Vagina (tissue), 2 donors: ENCODE results near the gene OR2F2. TPM values are rescaled to one million over a fixed set of nuclear protein-coding genes. Genes with fewer than 3 reads are reported as not detected.

Experiments
- DNase-seq, 2 donors: peaks; one replicate each; pipeline ENCODE4 v3.0.0-alpha.2; 2017; ENCODE audit errors: extremely low spot score in 2 of 2
- H3K27ac ChIP-seq: fragments of 200-600 bp; sonication (generic); one replicate; pipeline ENCODE4 v1.5.1; 2019
- H3K27me3 ChIP-seq: fragments of 200-600 bp; sonication (generic); one replicate; pipeline ENCODE4 v1.5.1; 2019
- H3K36me3 ChIP-seq, 2 donors: fragments of 200-600 bp; sonication (generic); one replicate each; pipeline ENCODE4 v1.5.1; 2017 to 2019
- H3K4me1 ChIP-seq: fragments of 200-600 bp; sonication (generic); one replicate; pipeline ENCODE4 v1.5.1; 2019
- H3K4me3 ChIP-seq, 2 donors: fragments of 200-600 bp; sonication (generic); 1 replicate in 1 of 2; 2 replicates in 1 of 2; pipeline ENCODE4 v1.5.1; 2016 to 2019
- H3K9me3 ChIP-seq: fragments of 200-600 bp; sonication (generic); one replicate; pipeline ENCODE4 v1.5.1; 2019
- POLR2A ChIP-seq, 2 donors: fragments of 450-650 bp; IDR thresholded peaks; one replicate each; pipeline ENCODE4 v1.6.1; 2017; ENCODE audit warnings: antibody characterized with exemption in 2 of 2, mild to moderate bottlenecking in 2 of 2, moderate library complexity in 2 of 2
- POLR2AphosphoS5 ChIP-seq, 2 donors: sonication (generic); formaldehyde crosslinking; IDR thresholded peaks; one replicate each; pipeline ENCODE4 v1.9.0; 2017; ENCODE audit warnings: antibody characterized with exemption in 2 of 2, mild to moderate bottlenecking in 2 of 2, low read depth in 1 of 2; ENCODE audit not compliant: insufficient read depth in 1 of 2
- intact Hi-C: fragments of 100-400 bp; cut with DNase I; formaldehyde crosslinking; loops from one replicate; pipeline ENCODE4 v1.15.1; 2023
- total RNA-seq: library from RNA; depleted of rRNA; stranded (reverse); fragments of >200 nt; gene quantifications from one replicate; pipeline ENCODE4 v1.2.3, GENCODE V29; 2016
- TF ChIP-seq, protein P1 (sequence below), 3 experiments: fragments of 450-650 bp in 2 of 3; fragments of 200-600 bp in 1 of 3; sonication (generic) in 1 of 3; IDR thresholded peaks; one replicate each; pipeline ENCODE4 v1.5.1; 2017 to 2019; ENCODE audit warnings: antibody characterized with exemption in 3 of 3, mild to moderate bottlenecking in 2 of 3, moderate library complexity in 2 of 3

Gene OR2F2
- total RNA-seq, 1 donor from 2014 or later: not detected

DNA sequence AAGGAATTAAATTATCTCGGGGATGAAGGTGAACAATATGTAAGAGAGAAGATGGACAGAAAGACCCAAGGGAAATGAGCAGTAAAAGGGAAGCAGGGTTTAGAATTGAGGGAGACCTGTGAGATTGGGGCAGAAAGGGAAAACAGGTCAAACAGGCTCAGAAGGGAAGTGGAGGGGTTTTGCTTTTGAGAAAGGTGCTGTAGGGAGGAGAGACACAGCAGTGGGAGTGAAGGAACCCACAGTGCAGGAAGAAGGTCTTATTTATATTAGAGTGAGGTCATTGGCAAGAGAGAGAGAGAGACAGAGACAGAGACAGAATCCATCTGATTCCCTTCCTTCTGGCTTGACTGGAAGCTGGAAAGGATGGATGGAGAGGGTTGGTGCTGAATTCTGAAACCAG lies 29.5 kb upstream of the OR2F2 start:
- H3K27me3 ChIP-seq: no peaks in the 10 kb centered on the region
- H3K4me1 ChIP-seq: peaks cover 8% of the 10 kb centered on the region
- H3K4me3 ChIP-seq: no peak overlapping the region
- H3K27ac ChIP-seq: peak overlapping the region; percentile 56
- H3K9me3 ChIP-seq: no peaks in the 10 kb centered on the region
- intact Hi-C loops: no loop called here
- TF ChIP-seq POLR2A (IDR thresholded peaks at IDR 0.05): no peak
- TF ChIP-seq, protein P1, sequence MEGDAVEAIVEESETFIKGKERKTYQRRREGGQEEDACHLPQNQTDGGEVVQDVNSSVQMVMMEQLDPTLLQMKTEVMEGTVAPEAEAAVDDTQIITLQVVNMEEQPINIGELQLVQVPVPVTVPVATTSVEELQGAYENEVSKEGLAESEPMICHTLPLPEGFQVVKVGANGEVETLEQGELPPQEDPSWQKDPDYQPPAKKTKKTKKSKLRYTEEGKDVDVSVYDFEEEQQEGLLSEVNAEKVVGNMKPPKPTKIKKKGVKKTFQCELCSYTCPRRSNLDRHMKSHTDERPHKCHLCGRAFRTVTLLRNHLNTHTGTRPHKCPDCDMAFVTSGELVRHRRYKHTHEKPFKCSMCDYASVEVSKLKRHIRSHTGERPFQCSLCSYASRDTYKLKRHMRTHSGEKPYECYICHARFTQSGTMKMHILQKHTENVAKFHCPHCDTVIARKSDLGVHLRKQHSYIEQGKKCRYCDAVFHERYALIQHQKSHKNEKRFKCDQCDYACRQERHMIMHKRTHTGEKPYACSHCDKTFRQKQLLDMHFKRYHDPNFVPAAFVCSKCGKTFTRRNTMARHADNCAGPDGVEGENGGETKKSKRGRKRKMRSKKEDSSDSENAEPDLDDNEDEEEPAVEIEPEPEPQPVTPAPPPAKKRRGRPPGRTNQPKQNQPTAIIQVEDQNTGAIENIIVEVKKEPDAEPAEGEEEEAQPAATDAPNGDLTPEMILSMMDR (IDR thresholded peaks at IDR 0.05): no peak
- TF ChIP-seq POLR2AphosphoS5 (IDR thresholded peaks at IDR 0.05; ENCODE audit: insufficient read depth in 1 of 2, low read depth in 1 of 2): no peak
- no peak for DNase-seq
- no peaks in the 10 kb centered on the region for H3K36me3 ChIP-seq

DNA sequence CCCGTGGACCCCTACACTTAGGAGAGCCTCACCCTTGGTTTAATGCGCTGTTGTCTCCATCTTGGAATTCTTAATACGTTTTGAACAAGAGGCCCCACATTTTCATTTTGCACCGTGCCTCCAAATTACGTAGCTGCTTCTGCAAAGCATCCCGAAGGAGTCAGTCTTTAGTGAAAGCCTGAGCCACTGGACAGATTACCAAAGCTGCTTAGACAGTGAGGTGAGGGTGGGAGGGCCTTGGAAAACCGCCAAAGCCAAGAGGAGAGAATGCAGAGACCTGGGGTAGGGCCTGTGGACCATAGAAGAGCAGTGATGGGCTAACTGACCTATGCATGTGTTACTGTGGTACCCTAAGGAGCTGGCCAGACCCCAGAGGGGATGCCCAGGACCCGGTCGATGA lies 28.9 kb upstream of the OR2F2 start:
- intact Hi-C loops: no loop called here
- Histone ChIP-seq H3K4me1 (peaks cover 1% of the 10 kb centered on the region), H3K27me3 (no peaks in the 10 kb centered on the region), H3K9me3 (no peaks in the 10 kb centered on the region), H3K4me3 (no peak overlapping the region), H3K27ac (peak overlapping the region; percentile 56), H3K36me3 (no peaks in the 10 kb centered on the region)
- DNase-seq: no peak
- TF ChIP-seq POLR2A (IDR thresholded peaks at IDR 0.05) (no peak), POLR2AphosphoS5 (IDR thresholded peaks at IDR 0.05; ENCODE audit: insufficient read depth in 1 of 2, low read depth in 1 of 2) (no peak)
- TF ChIP-seq, protein P1 (IDR thresholded peaks at IDR 0.05): no peak

DNA sequence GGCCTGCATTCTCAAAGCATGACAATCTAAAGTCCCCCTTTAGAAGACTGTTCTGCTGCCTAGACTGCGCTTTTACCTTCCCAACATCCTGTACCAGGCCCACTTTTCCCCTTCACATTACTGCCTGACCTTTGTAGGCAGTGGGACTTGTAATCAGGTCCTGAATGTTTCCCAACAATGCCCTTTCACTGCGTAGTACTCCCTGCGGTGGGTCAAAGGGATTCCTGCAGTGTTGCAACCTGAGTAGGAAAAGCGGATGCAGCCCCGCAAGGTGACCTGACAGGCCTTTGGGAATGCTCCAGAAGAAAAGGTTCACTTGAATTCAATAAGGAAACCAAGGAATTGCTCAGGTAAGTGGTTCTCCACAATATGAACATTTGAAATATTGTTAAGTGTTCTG lies 28.1 kb upstream of the OR2F2 start:
- intact Hi-C loops: no loop called here
- no peaks in the 10 kb centered on the region for H3K9me3 ChIP-seq
- no peak overlapping the region for H3K27ac ChIP-seq
- no peaks in the 10 kb centered on the region for H3K36me3 ChIP-seq
- TF ChIP-seq, protein P1 (IDR thresholded peaks at IDR 0.05): no peak
- TF ChIP-seq POLR2AphosphoS5 (IDR thresholded peaks at IDR 0.05; ENCODE audit: insufficient read depth in 1 of 2, low read depth in 1 of 2) (no peak), POLR2A (IDR thresholded peaks at IDR 0.05) (no peak)
- H3K27me3 ChIP-seq: no peaks in the 10 kb centered on the region
- H3K4me3 ChIP-seq: no peak overlapping the region
- no peaks in the 10 kb centered on the region for H3K4me1 ChIP-seq
- DNase-seq: no peak

DNA sequence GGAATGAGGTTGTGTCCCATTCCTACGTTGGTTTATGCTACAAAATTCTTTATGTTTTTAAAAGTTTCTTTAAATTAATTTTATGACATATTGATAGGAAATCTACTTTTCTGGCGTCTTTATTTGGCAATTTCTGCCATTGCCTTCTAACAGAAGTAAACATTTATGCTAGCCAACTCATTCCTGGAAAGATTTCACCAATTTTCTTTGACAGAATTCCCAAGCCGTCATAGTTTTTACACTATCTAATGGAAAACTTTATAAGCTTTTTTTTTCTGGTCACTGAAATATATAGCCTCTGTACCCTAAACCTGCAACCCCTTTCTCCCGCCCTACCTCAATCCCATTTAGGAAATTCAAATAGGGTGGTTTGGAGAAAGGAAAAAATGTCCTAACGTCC lies 26.9 kb upstream of the OR2F2 start:
- Histone ChIP-seq H3K4me3 (no peak overlapping the region), H3K9me3 (no peaks in the 10 kb centered on the region), H3K27ac (no peak overlapping the region), H3K36me3 (no peaks in the 10 kb centered on the region), H3K4me1 (no peaks in the 10 kb centered on the region), H3K27me3 (no peaks in the 10 kb centered on the region)
- TF ChIP-seq POLR2AphosphoS5 (IDR thresholded peaks at IDR 0.05; ENCODE audit: insufficient read depth in 1 of 2, low read depth in 1 of 2) (no peak), POLR2A (IDR thresholded peaks at IDR 0.05) (no peak)
- TF ChIP-seq, protein P1 (IDR thresholded peaks at IDR 0.05): no peak
- DNase-seq: no peak
- intact Hi-C loops: no loop called here

DNA sequence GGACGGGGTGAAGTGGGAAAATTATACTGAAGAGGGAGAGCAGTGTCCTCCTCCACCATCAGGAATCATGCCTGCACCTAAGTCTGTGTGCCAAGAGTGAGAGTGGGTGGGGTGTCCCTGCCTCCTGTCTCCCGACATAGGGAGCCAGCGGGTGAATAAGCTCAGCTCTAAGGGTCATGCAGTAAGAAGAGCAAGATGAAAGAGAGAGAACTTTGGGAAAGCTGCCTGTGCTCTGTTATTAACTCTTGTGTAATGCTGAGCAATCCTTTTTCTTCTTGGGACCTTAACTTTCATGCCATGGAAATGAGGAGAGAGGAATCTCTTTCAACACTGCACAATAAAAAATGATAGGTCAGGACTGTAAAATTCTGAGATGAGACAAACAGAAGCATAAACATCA lies 25.2 kb upstream of the OR2F2 start:
- Histone ChIP-seq H3K4me3 (no peak overlapping the region), H3K27ac (no peak overlapping the region), H3K27me3 (no peaks in the 10 kb centered on the region), H3K9me3 (no peaks in the 10 kb centered on the region), H3K36me3 (no peaks in the 10 kb centered on the region), H3K4me1 (no peaks in the 10 kb centered on the region)
- TF ChIP-seq POLR2AphosphoS5 (IDR thresholded peaks at IDR 0.05; ENCODE audit: insufficient read depth in 1 of 2, low read depth in 1 of 2) (no peak), POLR2A (IDR thresholded peaks at IDR 0.05) (no peak)
- TF ChIP-seq, protein P1 (IDR thresholded peaks at IDR 0.05): no peak
- intact Hi-C loops: no loop called here
- no peak for DNase-seq
